HUES64 (cell line): ENCODE data around the gene NADSYN1.

Experiments
- H3K27ac ChIP-seq: 2 replicates; pipeline ENCODE4 v1.7.0; 2013; ENCODE audit warnings: low read depth, low read length, inconsistent platforms
- H3K27me3 ChIP-seq: 2 replicates; pipeline ENCODE4 v1.6.1; 2013; ENCODE audit warnings: mild to moderate bottlenecking, low read length; ENCODE audit not compliant: insufficient read depth
- H3K36me3 ChIP-seq: 2 replicates; pipeline ENCODE4 v1.6.1; 2013; ENCODE audit warnings: mild to moderate bottlenecking, low read length; ENCODE audit not compliant: insufficient read depth
- H3K4me1 ChIP-seq: 2 replicates; pipeline ENCODE4 v1.6.1; 2013; ENCODE audit warnings: mild to moderate bottlenecking, low read length, moderate library complexity; ENCODE audit not compliant: insufficient read depth
- H3K4me3 ChIP-seq: 2 replicates; pipeline ENCODE4 v1.5.1; 2013; ENCODE audit warnings: mild to moderate bottlenecking, low read length, moderate library complexity
- H3K9ac ChIP-seq: 2 replicates; pipeline ENCODE4 v1.6.1; 2013; ENCODE audit warnings: mild to moderate bottlenecking, low read depth, low read length
- H3K9me3 ChIP-seq: 2 replicates; pipeline ENCODE4 v1.6.1; 2013; ENCODE audit warnings: low read depth, low read length; ENCODE audit not compliant: insufficient read depth
- WGBS: fragments of 150-250, 120-280 bp; methylation state at CpG from one replicate; pipeline ENCODE4 v1.1.7; 2013; ENCODE audit warnings: missing lambda C conversion rate; 5-methylcytosine and 5-hydroxymethylcytosine counted together

NADSYN1 gene

DNA sequence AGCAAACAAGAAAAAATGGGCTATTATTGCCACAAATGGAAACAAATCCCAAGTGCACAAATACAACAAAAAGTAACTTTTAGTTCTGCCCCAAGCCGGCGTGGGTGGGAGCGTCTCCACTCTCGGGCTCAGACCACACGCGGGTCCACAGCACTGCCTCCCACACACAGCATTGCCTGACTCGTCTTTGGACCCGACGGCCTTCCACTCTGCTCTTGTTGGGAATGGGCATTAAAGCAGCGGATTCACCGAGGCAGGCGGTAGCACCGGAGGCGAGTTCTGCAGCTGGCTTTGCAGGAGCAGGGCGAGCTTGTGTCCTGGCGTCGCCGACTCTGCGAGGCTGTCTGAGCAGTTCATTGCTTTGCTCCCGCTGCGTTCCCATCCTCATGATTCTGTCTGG, 23.0 kb downstream of the NADSYN1 start:
- Histone ChIP-seq H3K4me3 (no peak overlapping the region), H3K27me3 (no peaks in the 10 kb centered on the region), H3K4me1 (no peaks in the 10 kb centered on the region), H3K9me3 (no peaks in the 10 kb centered on the region), H3K9ac (no peak overlapping the region), H3K36me3 (peaks cover 57% of the 10 kb centered on the region), H3K27ac (no peak overlapping the region)
- 96% methylated on average over 21 of the region's 21 CpGs for WGBS

DNA sequence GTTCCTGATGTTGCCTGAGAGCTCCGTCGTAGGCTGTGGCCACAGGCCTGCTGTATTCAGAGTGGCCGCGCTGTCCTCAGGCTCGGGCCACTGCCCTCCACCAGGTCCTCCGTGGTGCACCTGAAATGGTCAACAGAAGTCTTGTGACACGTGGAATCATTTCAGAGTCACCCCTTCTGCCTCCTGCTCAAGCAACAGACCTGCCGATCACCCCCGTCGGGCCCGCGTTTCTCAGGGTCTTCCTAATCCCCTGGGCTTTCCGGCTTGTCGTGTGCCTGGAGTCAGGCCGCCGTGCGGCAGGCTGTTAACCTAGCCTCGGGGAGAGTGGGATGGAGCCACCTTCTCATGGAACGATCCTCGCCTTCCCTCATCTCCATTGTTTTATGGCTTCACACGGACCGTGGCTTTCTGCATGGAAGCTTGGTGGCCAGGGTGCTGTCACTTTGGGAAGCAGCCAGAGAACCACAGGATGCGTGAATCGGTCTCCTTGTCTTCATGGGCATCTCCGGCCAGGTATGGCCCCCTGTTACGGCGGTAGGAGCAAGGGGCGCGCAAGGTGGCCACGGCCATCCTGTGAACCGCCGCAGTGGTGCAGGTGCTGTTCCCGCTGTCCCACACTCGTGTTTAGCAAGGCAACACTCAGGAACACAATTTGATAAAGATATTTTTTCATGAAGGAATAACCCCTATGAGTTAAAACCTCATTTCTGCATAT, 24.1 kb downstream of the NADSYN1 start:
- Histone ChIP-seq H3K36me3 (peaks cover 54% of the 10 kb centered on the region), H3K9me3 (no peaks in the 10 kb centered on the region)

DNA sequence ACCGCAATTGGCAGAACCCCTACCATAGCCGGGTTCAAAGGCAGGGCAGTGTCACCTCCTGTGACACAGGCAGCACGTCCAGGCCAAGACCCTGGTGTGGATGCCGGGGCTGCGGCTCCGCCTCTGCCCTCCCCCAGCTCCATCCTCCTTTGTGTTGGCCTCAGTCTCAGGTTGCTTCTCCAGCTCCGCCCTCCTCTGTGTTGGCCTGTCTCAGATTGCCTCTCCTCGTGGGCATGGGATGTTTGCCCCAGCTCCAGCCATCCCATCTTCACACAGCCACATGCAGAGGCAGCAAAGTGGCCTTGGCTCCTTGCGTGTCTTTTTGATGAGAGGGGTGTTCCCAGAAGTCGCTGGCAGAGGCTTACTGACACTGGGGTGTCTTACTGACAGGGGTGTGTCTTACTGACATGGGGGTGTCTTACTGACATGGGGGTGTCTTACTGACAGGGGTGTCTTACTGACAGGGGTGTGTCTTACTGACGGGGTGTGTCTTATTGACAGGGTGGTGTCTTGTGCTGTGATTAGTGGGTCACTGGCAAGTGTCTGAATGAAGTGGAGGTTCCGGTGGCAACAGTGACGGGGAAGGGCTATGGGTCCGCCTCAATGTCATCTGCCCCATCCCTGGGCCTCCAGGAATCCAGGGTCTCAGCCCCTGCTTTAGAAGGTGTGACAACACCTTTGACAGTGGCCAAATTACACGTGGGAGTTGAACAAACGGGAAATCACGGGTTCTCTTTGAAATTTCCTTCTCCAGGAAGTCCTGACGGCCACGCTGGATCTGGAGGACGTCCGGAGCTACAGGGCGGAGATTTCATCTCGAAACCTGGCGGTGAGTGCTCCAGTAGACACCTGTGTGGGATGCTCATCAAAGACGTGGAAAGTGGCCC, 24.9 kb downstream of the NADSYN1 start:
- Histone ChIP-seq H3K4me3 (no peak overlapping the region), H3K9me3 (no peaks in the 10 kb centered on the region), H3K27ac (no peak overlapping the region), H3K36me3 (peaks cover 51% of the 10 kb centered on the region), H3K27me3 (no peaks in the 10 kb centered on the region), H3K4me1 (no peaks in the 10 kb centered on the region), H3K9ac (no peak overlapping the region)
- WGBS: 78% methylated on average over 25 of the region's 25 CpGs

More for the DNA sequence above, 24.1 kb downstream of the NADSYN1 start:
- Histone ChIP-seq H3K9ac (no peak overlapping the region), H3K4me1 (no peaks in the 10 kb centered on the region), H3K4me3 (no peak overlapping the region), H3K27ac (no peak overlapping the region), H3K27me3 (no peaks in the 10 kb centered on the region)
- 90% methylated on average over 34 of the region's 34 CpGs for WGBS

DNA sequence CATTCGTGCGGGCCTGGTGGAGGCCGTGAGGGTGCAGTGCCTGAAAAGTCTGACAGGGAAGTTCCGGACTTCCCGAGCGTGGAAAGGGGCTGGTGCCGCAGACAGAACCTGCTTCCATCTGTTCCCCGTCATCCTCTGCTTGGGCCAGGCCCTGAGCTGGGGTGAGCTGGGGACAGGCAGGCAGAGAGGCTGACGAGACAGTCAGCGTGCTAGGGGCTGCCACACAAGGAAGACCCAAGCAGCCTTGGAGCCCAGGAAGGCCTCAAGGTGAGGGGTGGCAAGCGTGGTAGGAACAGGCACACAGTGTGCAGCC, 25.5 kb downstream of the NADSYN1 start:
- Histone ChIP-seq H3K27me3 (no peaks in the 10 kb centered on the region), H3K36me3 (peaks cover 52% of the 10 kb centered on the region), H3K27ac (no peak overlapping the region), H3K4me1 (no peaks in the 10 kb centered on the region), H3K4me3 (no peak overlapping the region), H3K9ac (no peak overlapping the region), H3K9me3 (no peaks in the 10 kb centered on the region)
- 96% methylated on average over 11 of the region's 11 CpGs for WGBS

DNA sequence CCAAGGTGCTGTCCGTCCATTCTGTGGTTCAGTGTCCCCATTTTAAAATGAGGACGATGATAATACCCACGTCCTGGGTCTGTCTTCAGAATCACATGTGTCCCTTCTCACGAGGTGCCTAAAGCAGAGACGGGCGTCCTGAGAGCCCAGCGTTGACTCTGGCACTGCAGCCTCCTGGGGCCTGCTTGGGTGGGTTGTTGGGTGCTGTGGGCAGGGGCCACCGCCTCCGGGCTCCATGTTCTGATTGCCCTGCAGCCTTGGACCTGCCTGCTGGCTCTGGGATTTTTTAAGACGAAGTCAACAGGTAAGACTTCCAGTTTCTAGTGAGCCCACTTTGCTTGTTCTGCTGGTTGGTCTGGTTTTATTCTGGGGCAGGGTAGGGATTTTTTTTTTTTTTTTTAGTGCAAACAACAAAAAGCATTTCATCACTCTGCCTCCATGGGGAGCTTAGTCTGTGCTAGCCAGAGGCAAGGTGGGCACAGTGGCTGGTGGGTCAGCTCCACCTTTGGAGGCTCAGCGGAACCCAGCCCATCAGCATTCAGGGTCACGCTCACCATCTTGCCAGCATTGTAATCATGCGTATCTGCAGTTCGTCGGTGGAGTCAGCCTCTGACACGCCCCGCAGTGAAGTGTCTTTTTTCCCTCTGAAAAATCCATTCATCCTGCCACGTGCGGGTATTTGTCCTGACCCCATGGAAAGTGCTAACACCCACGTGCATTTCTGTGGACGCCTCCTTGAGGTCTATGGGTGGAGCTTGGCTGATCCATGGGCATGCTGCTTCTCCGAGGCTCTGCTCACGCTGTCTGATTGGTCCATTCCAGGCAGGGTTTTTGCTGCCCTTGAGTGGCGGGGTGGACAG, 28.3 kb downstream of the NADSYN1 start:
- Histone ChIP-seq H3K4me3 (no peak overlapping the region), H3K36me3 (peaks cover 53% of the 10 kb centered on the region), H3K27me3 (no peaks in the 10 kb centered on the region), H3K9ac (no peak overlapping the region), H3K9me3 (no peaks in the 10 kb centered on the region), H3K4me1 (no peaks in the 10 kb centered on the region), H3K27ac (no peak overlapping the region)
- 91% methylated on average over 24 of the region's 24 CpGs for WGBS

DNA sequence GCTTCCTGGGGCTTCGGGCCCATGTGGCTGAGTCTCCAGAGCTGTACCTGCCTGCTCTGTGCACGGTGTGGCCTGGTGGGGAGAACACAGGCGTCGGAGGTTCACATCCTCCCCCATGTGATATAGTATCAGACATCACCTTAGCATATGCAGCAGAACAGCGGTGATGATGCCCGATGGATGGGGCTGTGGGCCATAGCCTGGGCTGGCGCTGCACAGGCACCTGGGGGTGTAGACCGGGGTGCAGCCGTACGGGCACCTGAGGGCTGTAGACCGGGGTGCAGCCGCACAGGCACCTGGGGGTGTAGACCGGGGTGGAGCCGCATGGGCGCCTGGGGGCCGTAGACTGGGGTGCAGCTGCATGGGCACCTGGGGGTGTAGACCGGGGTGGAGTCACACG, 29.2 kb downstream of the NADSYN1 start:
- H3K4me1 ChIP-seq: no peaks in the 10 kb centered on the region
- H3K4me3 ChIP-seq: no peak overlapping the region
- H3K9me3 ChIP-seq: no peaks in the 10 kb centered on the region
- H3K36me3 ChIP-seq: peaks cover 50% of the 10 kb centered on the region
- 93% methylated on average over 18 of the region's 18 CpGs for WGBS
- no peak overlapping the region for H3K9ac ChIP-seq
- H3K27ac ChIP-seq: no peak overlapping the region
- H3K27me3 ChIP-seq: no peaks in the 10 kb centered on the region

DNA sequence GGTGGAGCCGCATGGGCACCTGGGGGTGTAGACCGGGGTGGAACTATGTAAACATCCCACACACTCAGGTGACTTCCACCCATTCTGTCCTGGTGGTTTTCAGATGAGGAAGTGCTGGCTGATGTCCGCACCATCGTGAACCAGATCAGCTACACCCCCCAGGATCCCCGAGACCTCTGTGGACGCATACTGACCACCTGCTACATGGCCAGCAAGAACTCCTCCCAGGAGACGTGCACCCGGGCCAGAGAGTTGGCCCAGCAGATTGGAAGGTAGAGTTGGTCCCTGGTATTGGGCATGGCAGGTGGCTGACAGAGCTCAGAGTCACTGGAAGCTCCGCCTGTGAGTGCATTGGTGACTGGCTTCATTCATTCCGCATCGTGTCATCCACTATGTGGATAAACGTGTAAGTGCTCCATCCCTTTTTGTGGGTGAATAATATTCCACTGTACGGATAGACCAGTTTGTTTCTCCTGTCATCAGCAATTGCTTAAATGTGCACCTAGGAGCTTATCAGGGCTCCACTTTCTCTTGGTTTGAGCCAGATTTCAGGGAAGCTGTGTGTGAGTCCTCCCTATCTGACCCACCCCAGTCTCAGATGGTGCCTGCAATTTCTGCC, 29.9 kb downstream of the NADSYN1 start:
- H3K9ac ChIP-seq: no peak overlapping the region
- H3K27ac ChIP-seq: no peak overlapping the region
- no peaks in the 10 kb centered on the region for H3K27me3 ChIP-seq
- H3K4me1 ChIP-seq: no peaks in the 10 kb centered on the region
- no peak overlapping the region for H3K4me3 ChIP-seq
- no peaks in the 10 kb centered on the region for H3K9me3 ChIP-seq
- peaks cover 50% of the 10 kb centered on the region for H3K36me3 ChIP-seq
- WGBS: 96% methylated on average over 13 of the region's 13 CpGs

DNA sequence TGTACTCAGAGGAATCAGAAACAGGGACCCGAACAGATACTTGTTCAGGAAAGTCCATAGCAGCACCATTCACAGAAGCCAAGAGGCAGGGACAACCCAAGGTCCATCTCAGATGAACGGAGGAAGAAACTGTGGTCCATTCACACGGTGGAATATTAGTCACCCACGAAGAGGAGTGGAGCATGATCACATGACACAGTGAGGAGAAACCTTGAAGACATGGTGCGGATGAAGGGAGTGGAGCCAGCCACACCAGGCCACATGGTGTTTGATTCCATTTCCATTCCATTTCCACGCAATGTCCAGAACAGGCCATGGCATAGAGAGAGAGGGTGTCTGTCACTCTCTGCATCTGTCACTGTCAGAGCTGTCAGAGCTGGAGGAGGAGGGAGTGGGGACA, 30.7 kb downstream of the NADSYN1 start:
- peaks cover 44% of the 10 kb centered on the region for H3K36me3 ChIP-seq
- no peaks in the 10 kb centered on the region for H3K9me3 ChIP-seq
- H3K27ac ChIP-seq: no peak overlapping the region
- H3K27me3 ChIP-seq: no peaks in the 10 kb centered on the region
- H3K4me3 ChIP-seq: no peak overlapping the region
- WGBS: 84% methylated on average over 6 of the region's 6 CpGs
- no peak overlapping the region for H3K9ac ChIP-seq
- peaks cover 7% of the 10 kb centered on the region; the same call in 1 of the 2 replicates for H3K4me1 ChIP-seq

DNA sequence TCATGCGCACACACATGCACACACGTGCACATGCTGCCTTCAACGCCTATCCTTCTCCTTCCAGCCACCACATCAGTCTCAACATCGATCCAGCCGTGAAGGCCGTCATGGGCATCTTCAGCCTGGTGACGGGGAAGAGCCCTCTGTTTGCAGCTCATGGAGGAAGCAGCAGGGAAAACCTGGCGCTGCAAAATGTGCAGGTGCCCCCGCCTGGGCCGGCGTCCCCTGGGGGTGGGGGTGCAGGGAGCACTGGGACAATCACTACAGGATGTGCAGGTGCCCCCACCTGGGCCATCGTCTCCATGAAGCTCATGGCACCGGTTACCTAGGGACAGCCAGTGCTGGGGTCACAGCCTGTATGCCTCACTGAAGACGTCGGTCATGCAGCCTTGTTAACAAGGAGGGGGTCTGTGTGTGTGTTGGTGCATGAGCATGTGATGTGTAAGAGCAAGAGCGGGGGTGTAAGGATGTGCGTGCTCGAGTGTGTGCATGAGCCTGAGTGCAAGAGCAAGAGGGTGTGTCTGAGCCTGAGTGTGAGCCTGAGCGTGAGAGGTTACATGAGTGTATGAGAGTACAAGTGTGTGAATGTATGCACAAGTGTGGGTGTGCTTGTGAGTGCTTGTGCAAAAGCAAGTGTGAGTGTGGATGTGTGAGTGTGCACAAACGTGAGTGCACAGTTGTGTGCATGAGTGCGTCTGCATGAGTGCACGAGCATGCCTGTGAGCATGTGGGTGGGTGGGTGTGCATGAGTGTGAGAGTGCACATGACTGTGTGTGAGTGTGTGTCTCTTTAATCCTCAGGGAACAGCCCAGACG, 31.5 kb downstream of the NADSYN1 start:
- Histone ChIP-seq H3K27ac (no peak overlapping the region), H3K27me3 (no peaks in the 10 kb centered on the region), H3K36me3 (peaks cover 41% of the 10 kb centered on the region), H3K9ac (no peak overlapping the region), H3K4me1 (peaks cover 12% of the 10 kb centered on the region; the same call in 1 of the 2 replicates), H3K4me3 (no peak overlapping the region), H3K9me3 (no peaks in the 10 kb centered on the region)
- 94% methylated on average over 23 of the region's 23 CpGs for WGBS

DNA sequence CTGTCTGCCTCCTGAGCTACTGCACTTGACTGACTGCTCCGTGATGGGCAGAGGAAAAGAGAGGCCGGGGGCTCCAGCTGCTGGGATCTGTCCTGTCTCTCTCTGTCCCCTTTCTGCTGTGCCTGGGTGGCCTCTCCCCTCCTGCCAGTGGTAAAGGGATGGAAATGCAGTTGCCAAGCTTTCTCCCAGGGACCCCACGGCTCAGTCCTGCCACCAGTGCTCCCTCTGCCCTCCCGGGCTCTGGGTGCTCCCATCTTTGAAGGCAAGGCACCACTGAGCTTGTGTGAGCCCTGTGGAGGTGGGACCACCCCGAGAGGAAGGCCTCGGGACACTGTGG, 32.0 kb downstream of the NADSYN1 start:
- Histone ChIP-seq H3K9me3 (no peaks in the 10 kb centered on the region), H3K9ac (no peak overlapping the region), H3K36me3 (peaks cover 36% of the 10 kb centered on the region), H3K27me3 (no peaks in the 10 kb centered on the region), H3K4me1 (peaks cover 12% of the 10 kb centered on the region; the same call in 1 of the 2 replicates), H3K27ac (no peak overlapping the region), H3K4me3 (no peak overlapping the region)
- 92% methylated on average over 6 of the region's 6 CpGs for WGBS
